Peyer's patch (tissue), 4 donors: ENCODE data around the gene SMG6. TPM values are rescaled to one million over a fixed set of nuclear protein-coding genes. Genes with fewer than 3 reads are reported as not detected.

ENCODE experiments used
- DNase-seq, 3 donors: peaks; one replicate each; pipeline ENCODE4 v3.0.0-alpha.2; 2017 to 2019
- H3K27ac ChIP-seq, 4 donors: fragments of 200-600 bp; sonication (generic); one replicate each; pipeline ENCODE4 v1.5.1; 2016 to 2019
- H3K27me3 ChIP-seq, 2 donors: fragments of 200-600 bp; sonication (generic); one replicate each; pipeline ENCODE4 v1.5.1; 2019
- H3K36me3 ChIP-seq, 3 donors: fragments of 200-600 bp; sonication (generic); one replicate each; pipeline ENCODE4 v1.5.1; 2016 to 2019
- H3K4me1 ChIP-seq, 4 donors: fragments of 200-600 bp; sonication (generic); one replicate each; pipeline ENCODE4 v1.5.1; 2016 to 2019
- H3K4me3 ChIP-seq, 4 donors: fragments of 200-600 bp; sonication (generic); 1 replicate in 3 of 4; 2 replicates in 1 of 4; pipeline ENCODE4 v1.5.1; 2016 to 2019; ENCODE audit warnings: mild to moderate bottlenecking in 1 of 4
- H3K9me3 ChIP-seq, 4 donors: fragments of 200-600 bp; sonication (generic); one replicate each; pipeline ENCODE4 v1.5.1; 2016 to 2019; ENCODE audit warnings: mild to moderate bottlenecking in 1 of 4
- POLR2A ChIP-seq, 2 donors: fragments of 450-650 bp; IDR thresholded peaks; one replicate each; pipeline ENCODE4 v1.5.1; 2017; ENCODE audit warnings: antibody characterized with exemption in 2 of 2, mild to moderate bottlenecking in 2 of 2, moderate library complexity in 2 of 2
- total RNA-seq, 4 donors: library from RNA; depleted of rRNA; stranded (reverse); fragments of >200 nt; gene quantifications; one replicate each; pipeline ENCODE4 v1.1.0, GENCODE V29; 2016
- TF ChIP-seq, protein P1 (sequence below), 6 experiments: fragments of 450-650 bp in 4 of 6; fragments of 200-600 bp in 2 of 6; sonication (generic) in 1 of 6; IDR thresholded peaks; one replicate each; pipeline ENCODE4 v1.5.1; 2017 to 2019; ENCODE audit warnings: antibody characterized with exemption in 6 of 6, mild to moderate bottlenecking in 3 of 6, moderate library complexity in 1 of 6

Gene SMG6
- total RNA-seq, 4 donors from 2014 or later = 33.3 to 139 (median 67.4) TPM

DNA sequence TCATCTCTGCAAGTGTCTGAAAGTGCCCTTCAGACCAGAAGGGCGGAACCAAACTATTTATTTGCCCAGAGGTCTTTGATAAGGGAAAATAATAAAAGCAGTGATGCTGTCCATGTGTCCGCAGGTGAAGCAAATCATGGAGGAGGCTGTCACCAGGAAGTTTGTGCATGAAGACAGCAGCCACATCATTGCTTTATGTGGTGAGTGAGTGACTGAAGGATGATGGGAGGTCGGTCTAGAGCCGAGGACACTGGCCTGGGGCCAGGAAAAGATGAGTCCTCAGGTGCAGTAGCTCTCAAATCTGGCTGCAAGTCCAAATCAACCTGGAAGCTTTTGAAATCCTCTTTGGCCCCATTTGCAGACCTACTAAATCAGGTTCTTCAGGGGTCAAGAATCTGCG is 39.8 kb upstream of the SMG6 start:
- TF ChIP-seq, protein P1, sequence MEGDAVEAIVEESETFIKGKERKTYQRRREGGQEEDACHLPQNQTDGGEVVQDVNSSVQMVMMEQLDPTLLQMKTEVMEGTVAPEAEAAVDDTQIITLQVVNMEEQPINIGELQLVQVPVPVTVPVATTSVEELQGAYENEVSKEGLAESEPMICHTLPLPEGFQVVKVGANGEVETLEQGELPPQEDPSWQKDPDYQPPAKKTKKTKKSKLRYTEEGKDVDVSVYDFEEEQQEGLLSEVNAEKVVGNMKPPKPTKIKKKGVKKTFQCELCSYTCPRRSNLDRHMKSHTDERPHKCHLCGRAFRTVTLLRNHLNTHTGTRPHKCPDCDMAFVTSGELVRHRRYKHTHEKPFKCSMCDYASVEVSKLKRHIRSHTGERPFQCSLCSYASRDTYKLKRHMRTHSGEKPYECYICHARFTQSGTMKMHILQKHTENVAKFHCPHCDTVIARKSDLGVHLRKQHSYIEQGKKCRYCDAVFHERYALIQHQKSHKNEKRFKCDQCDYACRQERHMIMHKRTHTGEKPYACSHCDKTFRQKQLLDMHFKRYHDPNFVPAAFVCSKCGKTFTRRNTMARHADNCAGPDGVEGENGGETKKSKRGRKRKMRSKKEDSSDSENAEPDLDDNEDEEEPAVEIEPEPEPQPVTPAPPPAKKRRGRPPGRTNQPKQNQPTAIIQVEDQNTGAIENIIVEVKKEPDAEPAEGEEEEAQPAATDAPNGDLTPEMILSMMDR (IDR thresholded peaks at IDR 0.05) = peak in 1 of 6 experiments; percentile 3
- TF ChIP-seq POLR2A (IDR thresholded peaks at IDR 0.05) = peak in 1 of 2 donors; percentile 23
- H3K27me3 ChIP-seq = no peaks in the 10 kb centered on the region
- peaks cover 0 to 22% (median 0%) of the 10 kb centered on the region in 3 donors for H3K36me3 ChIP-seq
- peaks cover 0 to 17% (median 0%) of the 10 kb centered on the region in 4 donors for H3K4me1 ChIP-seq
- H3K9me3 ChIP-seq = no peaks in the 10 kb centered on the region
- peak overlapping the region in 2 of 4 donors; percentile 27 to 82 for H3K27ac ChIP-seq
- DNase-seq = peak in 2 of 3 donors; percentile 70 to 90
- no peak overlapping the region for H3K4me3 ChIP-seq

DNA sequence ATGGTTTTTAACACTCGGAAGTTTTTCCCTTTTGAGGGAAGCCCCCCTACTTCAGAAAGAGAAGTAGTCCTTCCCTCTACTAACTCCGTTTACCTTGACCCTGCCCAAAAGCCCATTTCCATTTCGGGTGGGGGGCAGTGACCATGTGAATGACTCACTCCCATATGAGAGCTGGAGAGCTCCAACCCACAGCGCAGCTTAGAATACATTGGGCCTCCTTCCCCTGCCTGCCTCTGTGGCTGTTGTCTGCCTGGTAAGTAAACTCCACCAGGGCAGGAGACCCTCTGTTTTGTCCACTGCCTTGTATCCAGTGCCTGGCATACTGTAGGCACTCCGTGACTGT is 34.7 kb upstream of the SMG6 start:
- peaks cover 0 to 17% (median 6%) of the 10 kb centered on the region in 4 donors for H3K4me1 ChIP-seq
- DNase-seq = no peak
- H3K27ac ChIP-seq = peak overlapping the region; percentile 80 to 88 (median 85)
- H3K36me3 ChIP-seq = peaks cover 0 to 22% (median 0%) of the 10 kb centered on the region in 3 donors
- peak overlapping the region; percentile 85 to 97 (median 96) for H3K4me3 ChIP-seq
- TF ChIP-seq, protein P1 (IDR thresholded peaks at IDR 0.05) = no peak
- no peak for TF ChIP-seq POLR2A (IDR thresholded peaks at IDR 0.05)
- H3K27me3 ChIP-seq = no peaks in the 10 kb centered on the region
- no peaks in the 10 kb centered on the region for H3K9me3 ChIP-seq

DNA sequence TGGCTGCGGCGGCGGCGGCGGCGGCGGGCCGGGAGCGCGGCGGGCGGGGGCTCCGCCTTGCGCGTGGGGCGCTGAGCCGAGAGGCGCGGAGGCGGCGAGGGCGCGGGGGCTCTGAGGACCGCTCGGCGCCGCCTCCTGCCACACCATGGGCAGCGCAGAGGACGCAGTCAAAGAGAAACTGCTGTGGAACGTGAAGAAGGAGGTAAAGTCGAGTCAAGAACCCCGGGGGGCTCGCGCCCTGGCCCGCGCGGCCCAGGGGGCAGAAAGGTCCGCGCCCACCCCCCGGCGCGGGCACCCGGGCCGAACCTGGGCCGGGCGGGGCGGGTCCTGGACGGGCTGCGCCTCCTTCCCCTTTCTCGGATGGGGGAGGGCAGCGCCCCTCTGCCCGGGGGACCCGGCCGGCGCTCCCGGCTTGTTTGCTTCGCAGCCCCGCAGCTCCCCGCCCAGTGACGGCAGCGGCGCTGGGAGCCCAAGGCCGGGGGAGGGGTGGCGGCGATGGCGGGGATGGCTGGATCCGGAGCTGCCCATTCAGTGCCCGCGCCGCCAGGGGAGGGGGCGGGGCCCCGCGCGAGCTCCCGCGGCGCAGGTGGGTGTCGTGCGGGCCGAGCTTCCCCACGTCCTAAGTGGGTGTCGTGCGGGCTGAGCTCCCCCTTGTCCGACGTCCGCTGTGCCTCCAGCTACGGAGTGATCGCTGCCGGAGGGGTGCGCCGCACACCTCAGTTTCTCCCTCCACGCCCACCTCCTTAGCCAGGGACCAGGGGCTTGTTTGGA is 34.1 kb upstream of the SMG6 start:
- TF ChIP-seq, protein P1 (IDR thresholded peaks at IDR 0.05) = no peak
- peak; percentile 28 to 46 for TF ChIP-seq POLR2A (IDR thresholded peaks at IDR 0.05)
- peak overlapping the region; percentile 85 to 97 (median 96) for H3K4me3 ChIP-seq
- DNase-seq = peak; percentile 55 to 83 (median 77)
- peaks cover 0 to 17% (median 6%) of the 10 kb centered on the region in 4 donors for H3K4me1 ChIP-seq
- no peaks in the 10 kb centered on the region for H3K27me3 ChIP-seq
- H3K27ac ChIP-seq = peak overlapping the region; percentile 80 to 88 (median 85)
- peaks cover 0 to 26% (median 0%) of the 10 kb centered on the region in 3 donors for H3K36me3 ChIP-seq
- H3K9me3 ChIP-seq = no peaks in the 10 kb centered on the region

DNA sequence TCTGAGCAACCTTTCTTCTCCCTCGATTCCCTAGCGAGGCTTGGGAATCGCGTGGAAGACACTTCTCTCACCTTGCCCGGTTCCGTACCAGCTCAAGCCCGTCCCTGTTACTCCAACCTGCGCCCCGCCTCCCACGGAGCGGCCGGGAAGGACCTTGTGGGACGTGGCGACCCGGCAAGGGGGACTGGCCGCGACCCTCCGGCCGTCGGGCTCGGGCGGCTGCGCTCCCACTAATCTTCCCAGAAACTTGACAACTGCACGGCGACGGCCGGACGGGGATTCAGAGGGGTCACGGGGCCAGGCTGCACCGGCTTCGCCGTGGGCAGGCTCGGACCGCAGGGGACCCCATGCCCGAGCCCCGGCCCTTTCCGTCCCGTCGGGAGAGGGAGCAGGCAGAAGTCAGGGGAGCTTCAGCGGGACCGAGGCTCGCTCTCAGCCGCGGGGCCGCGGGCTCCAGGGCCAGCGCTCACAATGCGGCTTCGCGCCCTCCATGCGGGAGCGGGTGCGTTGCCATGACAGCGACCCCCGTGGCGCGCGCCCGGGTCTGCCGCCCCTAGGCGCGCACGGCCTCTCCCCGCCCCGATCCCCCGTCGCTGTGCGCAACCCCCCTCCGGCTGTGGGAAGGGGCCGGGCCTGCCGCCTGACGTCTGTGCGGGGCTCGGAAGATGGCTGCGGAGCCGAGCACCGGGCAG is 33.4 kb upstream of the SMG6 start, which contains the start of gene SGSM2:
SGSM2 (plus strand) TSS at position 650 of the 692 bp plus-strand sequence. CDS start 188 bp downstream, outside the sequence.
- H3K4me1 ChIP-seq = peaks cover 0 to 17% (median 6%) of the 10 kb centered on the region in 4 donors
- no peaks in the 10 kb centered on the region for H3K27me3 ChIP-seq
- DNase-seq = peak; percentile 50 to 78 (median 71)
- H3K36me3 ChIP-seq = peaks cover 0 to 30% (median 0%) of the 10 kb centered on the region in 3 donors
- H3K27ac ChIP-seq = peak within 1 kb of the TSS; percentile 80 to 88 (median 85)
- TF ChIP-seq POLR2A (IDR thresholded peaks at IDR 0.05) = no peak
- TF ChIP-seq, protein P1 (IDR thresholded peaks at IDR 0.05) = no peak
- no peaks in the 10 kb centered on the region for H3K9me3 ChIP-seq
- peak within 1 kb of the TSS; percentile 85 to 97 (median 96) for H3K4me3 ChIP-seq

DNA sequence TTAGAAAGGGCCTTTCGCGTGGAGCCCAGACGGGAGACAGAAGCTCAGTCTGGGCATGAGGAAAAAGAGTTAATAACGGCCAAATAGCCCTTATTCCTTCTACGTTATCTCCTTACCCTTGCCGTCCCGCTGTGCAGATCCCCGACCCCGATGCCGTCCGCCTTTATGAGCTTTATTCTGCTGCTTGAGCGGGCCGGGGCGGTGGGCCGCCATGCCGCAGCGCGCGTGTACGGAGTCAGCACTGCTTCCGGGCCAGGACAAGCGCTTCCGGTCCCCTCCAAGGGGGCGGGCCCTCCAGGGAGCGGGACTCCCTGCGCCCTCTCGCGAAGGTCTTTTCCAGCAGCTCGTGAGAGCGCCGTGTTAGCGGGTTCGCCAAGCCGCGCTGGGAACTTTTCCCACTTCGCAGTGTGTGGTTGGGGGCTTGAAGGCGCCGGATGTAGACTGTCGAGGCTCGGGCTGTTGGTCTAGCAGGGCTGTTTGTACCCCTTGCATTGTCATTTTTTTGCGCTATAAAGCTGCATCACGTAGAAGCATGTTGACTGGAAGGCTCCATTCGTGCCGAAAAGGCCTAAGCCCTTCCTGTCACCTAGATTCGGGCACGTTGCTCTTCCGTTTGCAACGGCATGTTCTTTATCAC is 32.7 kb upstream of the SMG6 start, which contains the start of gene TSR1:
TSR1 (minus strand) TSS at position 243 of the 637 bp plus-strand sequence; CDS start at position 213, 30 bp downstream.
- Histone ChIP-seq H3K36me3 (peaks cover 0 to 33% (median 0%) of the 10 kb centered on the region in 3 donors), H3K27ac (peak within 1 kb of the TSS; percentile 80 to 88 (median 85)), H3K4me3 (peak within 1 kb of the TSS; percentile 85 to 97 (median 96)), H3K9me3 (no peaks in the 10 kb centered on the region), H3K27me3 (no peaks in the 10 kb centered on the region), H3K4me1 (peaks cover 0 to 17% (median 6%) of the 10 kb centered on the region in 4 donors)
- TF ChIP-seq POLR2A (IDR thresholded peaks at IDR 0.05) = peak; percentile 81 to 87
- TF ChIP-seq, protein P1 (IDR thresholded peaks at IDR 0.05) = peak in 4 of 6 experiments; percentile 8 to 35 (median 17)
- peak; percentile 88 to 95 (median 92) for DNase-seq
